Adrenal gland (tissue), 12 donors: ENCODE results near the gene RPS6KA4. TPM values are rescaled to one million over a fixed set of nuclear protein-coding genes. Genes with fewer than 3 reads are reported as not detected.
"Not testable (repeated sequence)": the region's sequence is repeated elsewhere in the genome, so short reads cannot be mapped to it uniquely, and the experiment has no call there.

Experiments
- DNase-seq, 7 donors: peaks; one replicate each; pipeline ENCODE4 v3.0.0-alpha.2; 2019 to 2020
- H3K27ac ChIP-seq, 5 donors: fragments of 200-600 bp; sonication (generic) in 4 of 5; 1 replicate in 3 of 5; 2 replicates in 2 of 5; pipeline versions ENCODE4 v1.5.1 to v1.8.0; 2016 to 2020; ENCODE audit warnings: mild to moderate bottlenecking in 1 of 5
- H3K27me3 ChIP-seq: fragments of 200-600 bp; 2 replicates; pipeline ENCODE4 v1.8.0; 2021
- H3K36me3 ChIP-seq, 2 donors: fragments of 200-600 bp; replicated peaks in 1 of 2; 1 replicate in 1 of 2; 2 replicates in 1 of 2; pipeline versions ENCODE4 v1.5.1 to v1.8.0; 2018 to 2022
- H3K4me1 ChIP-seq, 2 donors: fragments of 200-600 bp; replicated peaks in 1 of 2; 1 replicate in 1 of 2; 2 replicates in 1 of 2; pipeline versions ENCODE4 v1.5.1 to v1.8.0; 2018 to 2021
- H3K4me3 ChIP-seq, 4 donors: fragments of 200-600 bp; sonication (generic) in 3 of 4; one replicate each; pipeline ENCODE4 v1.5.1; 2016 to 2018
- H3K9me3 ChIP-seq, 3 donors: fragments of 200-600 bp; sonication (generic) in 1 of 3; replicated peaks in 1 of 3; 1 replicate in 2 of 3; 2 replicates in 1 of 3; pipeline versions ENCODE4 v1.5.1 to v1.8.0; 2016 to 2021
- CTCF ChIP-seq, 6 experiments: fragments of 450-650 bp in 4 of 6; fragments of 200-600 bp in 2 of 6; sonication (generic) in 1 of 6; IDR thresholded peaks; 1 replicate in 5 of 6; 2 replicates in 1 of 6; pipeline versions ENCODE4 v1.5.1 to v1.8.0; 2016 to 2021; ENCODE audit warnings: antibody characterized with exemption in 6 of 6, mild to moderate bottlenecking in 2 of 6, moderate library complexity in 1 of 6
- POLR2A ChIP-seq, 2 donors: fragments of 450-650 bp; IDR thresholded peaks; one replicate each; pipeline ENCODE4 v1.6.1; 2017; ENCODE audit warnings: antibody characterized with exemption in 2 of 2, mild to moderate bottlenecking in 2 of 2, moderate library complexity in 1 of 2
- WGBS, 4 donors: extraction: QIAGEN DNeasy Blood & Tissue Kit in 2 of 4; methylation state at CpG; one replicate each; pipeline versions ENCODE4 v1.1.5 to v1.1.7; 2013 to 2017; 5-methylcytosine and 5-hydroxymethylcytosine counted together
- intact Hi-C, 2 donors: fragments of 100-400 bp; cut with DNase I; formaldehyde crosslinking; loops; one replicate each; pipeline versions ENCODE4 v1.14.1 to v1.15.0; 2022 to 2023
- polyA plus RNA-seq, 3 donors: library from polyadenylated mRNA; stranded (reverse); fragments of 200-250 nt in 2 of 3; fragments of 350-450 nt in 1 of 3; fragmentation: Illumina TruSeq in 1 of 3; extraction: RNeasy Lipid Tissue Mini Kit (QIAGEN cat#74804) in 1 of 3; gene quantifications; one replicate each; pipeline ENCODE4 v1.2.3, GENCODE V29; 2013 to 2014
- total RNA-seq, 9 donors: library from RNA; depleted of rRNA in 4 of 9; stranded (reverse); fragments of >200 nt in 4 of 9; fragments of 120-200 nt in 1 of 9; fragmentation: NEBNext Ultra II Directional in 1 of 9; extraction: Animal tissue kit (Norgen Biotek cat#: 25700) in 1 of 9; gene quantifications; one replicate each; pipeline versions ENCODE4 v1.1.0 to v1.2.4, GENCODE V29; 2013 to 2023
- donor health status: healthy with polysubstance abuse.
- donor health status: Bipolar disorder and iron deficiency.
- donor health status: DM: yes; HTN: yes; CAD: no.
- donor health status: DM: no; HTN: no; CAD: no.
- donor health status: DM: no; HTN: no; CAD: no.
- donor health status: DM: yes; HTN: yes; CAD: no.

RPS6KA4 gene
- total and polyA plus RNA-seq, 12 donors: 4.9 to 89.3 (median 26.3) TPM

- TF ChIP-seq POLR2A (IDR thresholded peaks at IDR 0.05) (no peak), CTCF (IDR thresholded peaks at IDR 0.05) (no peak)
- intact Hi-C loops: no loop called here
- Histone ChIP-seq H3K4me3 (no peak overlapping the region), H3K36me3 (no peaks in the 10 kb centered on the region), H3K27me3 (no peaks in the 10 kb centered on the region), H3K4me1 (no peaks in the 10 kb centered on the region), H3K9me3 (no peaks in the 10 kb centered on the region), H3K27ac (no peak overlapping the region)
- 78 to 90% (median 90%) methylated on average over 3 of the region's 3 CpGs for WGBS, 4 donors
- no peak for DNase-seq
Measured at GRCh38 chr11:64413417-64413816, 54.5 kb downstream of the RPS6KA4 start.

- H3K4me1 ChIP-seq: no peaks in the 10 kb centered on the region
- H3K27ac ChIP-seq: no peak overlapping the region
- intact Hi-C loops: no loop called here
- no peak overlapping the region for H3K4me3 ChIP-seq
- no peaks in the 10 kb centered on the region for H3K27me3 ChIP-seq
- TF ChIP-seq CTCF (IDR thresholded peaks at IDR 0.05) (no peak), POLR2A (IDR thresholded peaks at IDR 0.05) (no peak)
- no peaks in the 10 kb centered on the region for H3K36me3 ChIP-seq
- no peaks in the 10 kb centered on the region for H3K9me3 ChIP-seq
- WGBS, 4 donors: 63 to 72% (median 67%) methylated on average over 10 of the region's 10 CpGs
- DNase-seq: no peak
Measured at GRCh38 chr11:64415286-64415685, 56.3 kb downstream of the RPS6KA4 start.

- H3K36me3 ChIP-seq: no peaks in the 10 kb centered on the region
- no peaks in the 10 kb centered on the region for H3K9me3 ChIP-seq
- no peak for DNase-seq
- H3K4me3 ChIP-seq: no peak overlapping the region
- H3K27me3 ChIP-seq: no peaks in the 10 kb centered on the region
- no peaks in the 10 kb centered on the region for H3K4me1 ChIP-seq
- no peak overlapping the region for H3K27ac ChIP-seq
- intact Hi-C loops: no loop called here
- WGBS, 4 donors: 78 to 87% (median 84%) methylated on average over 6 to 9 of the region's 9 CpGs
- TF ChIP-seq CTCF (IDR thresholded peaks at IDR 0.05): no peak
- TF ChIP-seq POLR2A (IDR thresholded peaks at IDR 0.05): no peak
Measured at GRCh38 chr11:64415996-64416728, 57.2 kb downstream of the RPS6KA4 start.

- DNase-seq, H3K9me3 ChIP-seq, H3K27ac ChIP-seq, intact Hi-C loops, H3K4me1 ChIP-seq, H3K27me3 ChIP-seq, H3K4me3 ChIP-seq, H3K36me3 ChIP-seq: not testable (repeated sequence)
- 83 to 90% (median 89%) methylated on average over 7 of the region's 7 CpGs for WGBS, 4 donors
Measured at GRCh38 chr11:64418233-64418632, 59.3 kb downstream of the RPS6KA4 start.

- no peak overlapping the region for H3K27ac ChIP-seq
- no peak for TF ChIP-seq POLR2A (IDR thresholded peaks at IDR 0.05)
- TF ChIP-seq CTCF (IDR thresholded peaks at IDR 0.05): no peak
- no peaks in the 10 kb centered on the region for H3K9me3 ChIP-seq
- no peak for DNase-seq
- H3K4me3 ChIP-seq: no peak overlapping the region
- WGBS, 4 donors: 92 to 97% (median 94%) methylated on average over 8 to 11 of the region's 11 CpGs
- no peaks in the 10 kb centered on the region for H3K4me1 ChIP-seq
- H3K27me3 ChIP-seq: no peaks in the 10 kb centered on the region
- intact Hi-C loops: no loop called here
- H3K36me3 ChIP-seq: no peaks in the 10 kb centered on the region
Measured at GRCh38 chr11:64419257-64419790, 60.4 kb downstream of the RPS6KA4 start.
